ENCODE results near the gene SNED1. TPM values are rescaled to one million over a fixed set of nuclear protein-coding genes. Genes with fewer than 3 reads are reported as not detected.

SNED1 gene
- total and polyA plus RNA-seq, 2 donors: 3.2 to 7.1 TPM

DNA sequence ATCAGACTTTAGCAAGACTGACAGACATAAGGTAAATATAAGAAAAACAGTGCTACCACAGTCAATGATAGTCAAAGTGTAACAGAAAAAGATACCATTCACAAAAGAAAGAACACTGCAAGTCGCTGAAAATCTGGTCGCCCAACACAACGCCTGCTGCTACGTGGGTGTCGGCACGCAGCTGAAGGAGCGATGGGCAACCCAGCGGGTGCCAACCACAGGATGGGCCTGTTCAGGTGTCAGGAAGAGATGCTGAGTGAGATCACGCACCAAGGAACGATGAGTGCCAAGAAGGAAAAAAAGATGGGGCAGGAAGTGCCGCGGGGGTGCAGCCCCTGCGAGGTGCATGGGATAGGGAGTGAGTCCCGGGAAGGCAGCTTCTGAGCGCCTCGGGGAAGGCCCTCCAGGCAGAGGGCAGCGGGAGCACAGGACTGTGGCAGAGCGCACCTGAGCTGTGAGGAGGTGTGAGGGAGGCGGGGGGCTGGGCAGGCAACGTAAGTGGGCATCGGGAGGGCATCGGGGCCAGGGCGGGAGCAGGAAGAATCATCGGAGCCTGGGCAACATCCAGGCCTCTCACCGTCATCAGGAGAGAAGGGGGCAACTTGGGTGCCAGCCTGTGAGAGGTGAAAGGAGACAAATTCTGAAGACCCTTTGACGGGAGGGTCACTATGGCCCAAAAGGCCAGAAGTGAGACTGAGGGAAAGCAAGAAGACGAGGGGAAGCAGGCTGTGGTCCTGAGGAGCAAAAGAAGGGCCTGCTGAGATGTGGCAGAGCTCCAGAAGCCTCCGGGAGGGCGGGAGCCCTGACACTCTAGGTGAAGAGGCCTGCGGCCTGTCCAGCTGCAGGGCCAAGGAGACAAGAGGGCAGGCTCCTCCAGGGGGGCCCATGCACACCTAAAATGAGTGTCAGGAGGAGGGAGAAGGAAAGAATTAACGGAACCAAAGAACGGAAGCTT, 118.5 kb downstream of the SNED1 start:
- 94% methylated on average over 32 of the region's 32 CpGs for WGBS
- H3K27ac ChIP-seq (ENCODE audit: low read depth in 1 of 2, low read length in 1 of 2): no peak overlapping the region
- H3K9me3 ChIP-seq (ENCODE audit: control insufficient read depth in 2 of 2, insufficient read depth in 1 of 2, low read length in 1 of 2): no peaks in the 10 kb centered on the region
- DNase-seq (ENCODE audit: low read depth in 6 of 9, low spot score in 9 of 9): no peak
- no peaks in the 10 kb centered on the region for H3K4me1 ChIP-seq (ENCODE audit: control insufficient read depth in 2 of 2, insufficient read depth in 2 of 2, low read length in 2 of 2)
- H3K36me3 ChIP-seq (ENCODE audit: control insufficient read depth in 2 of 2, insufficient read depth in 2 of 2, low read length in 1 of 2): peaks cover 36 to 42% of the 10 kb centered on the region in 2 donors
- H3K27me3 ChIP-seq (ENCODE audit: control insufficient read depth in 2 of 2, insufficient read depth in 1 of 2, low read length in 1 of 2): no peaks in the 10 kb centered on the region
- H3K4me3 ChIP-seq (ENCODE audit: low read length in 2 of 2): no peak overlapping the region

- peaks cover 39 to 41% of the 10 kb centered on the region in 2 donors for H3K36me3 ChIP-seq (ENCODE audit: control insufficient read depth in 2 of 2, insufficient read depth in 2 of 2, low read length in 1 of 2)
- WGBS: 92% methylated on average over 24 of the region's 24 CpGs
- H3K9me3 ChIP-seq (ENCODE audit: control insufficient read depth in 2 of 2, insufficient read depth in 1 of 2, low read length in 1 of 2): no peaks in the 10 kb centered on the region
- no peak overlapping the region for H3K27ac ChIP-seq (ENCODE audit: low read depth in 1 of 2, low read length in 1 of 2)
- DNase-seq (ENCODE audit: low read depth in 6 of 9, low spot score in 9 of 9): no peak
- H3K27me3 ChIP-seq (ENCODE audit: control insufficient read depth in 2 of 2, insufficient read depth in 1 of 2, low read length in 1 of 2): no peaks in the 10 kb centered on the region
- H3K4me1 ChIP-seq (ENCODE audit: control insufficient read depth in 2 of 2, insufficient read depth in 2 of 2, low read length in 2 of 2): no peaks in the 10 kb centered on the region
- no peak overlapping the region for H3K4me3 ChIP-seq (ENCODE audit: low read length in 2 of 2)
These were observed 120.5 kb downstream of the SNED1 start for GRCh38 chr2:241118737-241119505.

- peaks cover 27 to 29% of the 10 kb centered on the region in 2 donors for H3K36me3 ChIP-seq (ENCODE audit: control insufficient read depth in 2 of 2, insufficient read depth in 2 of 2, low read length in 1 of 2)
- H3K9me3 ChIP-seq (ENCODE audit: control insufficient read depth in 2 of 2, insufficient read depth in 1 of 2, low read length in 1 of 2): no peaks in the 10 kb centered on the region
- H3K4me3 ChIP-seq (ENCODE audit: low read length in 2 of 2): no peak overlapping the region
- H3K27me3 ChIP-seq (ENCODE audit: control insufficient read depth in 2 of 2, insufficient read depth in 1 of 2, low read length in 1 of 2): no peaks in the 10 kb centered on the region
- no peak overlapping the region for H3K27ac ChIP-seq (ENCODE audit: low read depth in 1 of 2, low read length in 1 of 2)
- 96% methylated on average over 2 of the region's 2 CpGs for whole genome bisulfite sequencing
- no peaks in the 10 kb centered on the region for H3K4me1 ChIP-seq (ENCODE audit: control insufficient read depth in 2 of 2, insufficient read depth in 2 of 2, low read length in 2 of 2)
- no peak for DNase-seq (ENCODE audit: low read depth in 6 of 9, low spot score in 9 of 9)
These were observed 122.0 kb downstream of the SNED1 start for GRCh38 chr2:241120440-241120839.

DNA sequence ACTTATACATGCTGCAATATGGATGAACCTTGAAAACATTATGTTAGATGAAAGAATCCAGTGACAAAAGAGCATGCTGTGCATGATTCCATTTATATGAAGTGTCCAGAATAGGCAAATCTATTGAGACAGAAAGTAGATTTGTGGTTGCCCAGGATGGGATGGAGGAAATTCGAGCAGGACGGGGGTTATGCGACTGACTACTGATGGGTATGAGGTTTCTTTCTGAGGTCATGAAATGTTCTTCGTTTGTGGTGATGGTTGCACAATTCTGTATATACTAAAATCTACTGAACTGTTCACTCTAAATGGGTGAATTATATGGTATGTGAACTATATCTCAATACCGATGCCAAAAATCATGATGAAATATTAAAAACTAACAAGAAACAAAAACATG, 122.6 kb downstream of the SNED1 start:
- Histone ChIP-seq H3K27ac (ENCODE audit: low read depth in 1 of 2, low read length in 1 of 2) (no peak overlapping the region), H3K4me3 (ENCODE audit: low read length in 2 of 2) (no peak overlapping the region), H3K27me3 (ENCODE audit: control insufficient read depth in 2 of 2, insufficient read depth in 1 of 2, low read length in 1 of 2) (no peaks in the 10 kb centered on the region), H3K36me3 (ENCODE audit: control insufficient read depth in 2 of 2, insufficient read depth in 2 of 2, low read length in 1 of 2) (peaks cover 26 to 31% of the 10 kb centered on the region in 2 donors), H3K4me1 (ENCODE audit: control insufficient read depth in 2 of 2, insufficient read depth in 2 of 2, low read length in 2 of 2) (no peaks in the 10 kb centered on the region), H3K9me3 (ENCODE audit: control insufficient read depth in 2 of 2, insufficient read depth in 1 of 2, low read length in 1 of 2) (no peaks in the 10 kb centered on the region)
- no peak for DNase-seq (ENCODE audit: low read depth in 6 of 9, low spot score in 9 of 9)
- 97% methylated on average over 5 of the region's 5 CpGs for WGBS

DNA sequence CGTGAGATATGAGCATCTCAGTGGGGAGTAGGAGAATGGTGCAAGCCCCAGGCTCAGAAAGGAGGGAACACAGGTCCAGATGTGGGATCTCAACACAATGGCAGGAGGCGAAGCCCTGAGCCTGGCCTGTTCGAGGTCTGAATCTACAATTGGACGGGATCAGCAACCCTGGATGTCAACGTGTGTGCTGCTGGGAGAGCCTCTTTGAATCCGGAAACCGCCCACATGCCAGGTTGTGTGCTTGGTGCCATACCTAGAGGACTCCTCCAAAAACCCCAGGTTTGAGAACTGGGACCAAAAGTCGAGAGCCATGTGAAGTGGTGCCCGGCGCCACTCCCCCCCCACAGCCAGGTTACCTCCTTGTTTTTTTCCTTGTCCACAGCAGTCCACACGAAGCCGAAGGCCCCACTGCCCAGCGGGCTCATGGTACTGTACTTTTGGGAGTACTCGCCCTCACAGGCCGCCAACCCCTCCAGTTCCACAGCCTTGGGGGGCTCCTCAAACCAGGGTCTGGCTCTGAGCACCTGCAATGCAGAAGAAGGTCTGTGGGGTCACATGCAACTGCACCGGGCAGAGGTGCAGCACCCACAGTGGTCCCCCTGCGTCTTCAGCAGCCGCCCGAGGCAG, 124.1 kb downstream of the SNED1 start:
- H3K4me3 ChIP-seq (ENCODE audit: low read length in 2 of 2): no peak overlapping the region
- no peaks in the 10 kb centered on the region for H3K27me3 ChIP-seq (ENCODE audit: control insufficient read depth in 2 of 2, insufficient read depth in 1 of 2, low read length in 1 of 2)
- H3K4me1 ChIP-seq (ENCODE audit: control insufficient read depth in 2 of 2, insufficient read depth in 2 of 2, low read length in 2 of 2): peaks cover 0 to 5% of the 10 kb centered on the region in 2 donors
- DNase-seq (ENCODE audit: low read depth in 6 of 9, low spot score in 9 of 9): no peak
- no peak overlapping the region for H3K27ac ChIP-seq (ENCODE audit: low read depth in 1 of 2, low read length in 1 of 2)
- H3K36me3 ChIP-seq (ENCODE audit: control insufficient read depth in 2 of 2, insufficient read depth in 2 of 2, low read length in 1 of 2): peaks cover 26 to 31% of the 10 kb centered on the region in 2 donors
- 90% methylated on average over 19 of the region's 19 CpGs for WGBS
- H3K9me3 ChIP-seq (ENCODE audit: control insufficient read depth in 2 of 2, insufficient read depth in 1 of 2, low read length in 1 of 2): no peaks in the 10 kb centered on the region

- Histone ChIP-seq H3K36me3 (ENCODE audit: control insufficient read depth in 2 of 2, insufficient read depth in 2 of 2, low read length in 1 of 2) (peaks cover 26 to 34% of the 10 kb centered on the region in 2 donors), H3K27me3 (ENCODE audit: control insufficient read depth in 2 of 2, insufficient read depth in 1 of 2, low read length in 1 of 2) (no peaks in the 10 kb centered on the region), H3K4me3 (ENCODE audit: low read length in 2 of 2) (no peak overlapping the region), H3K27ac (ENCODE audit: low read depth in 1 of 2, low read length in 1 of 2) (no peak overlapping the region), H3K4me1 (ENCODE audit: control insufficient read depth in 2 of 2, insufficient read depth in 2 of 2, low read length in 2 of 2) (peaks cover 0 to 13% of the 10 kb centered on the region in 2 donors), H3K9me3 (ENCODE audit: control insufficient read depth in 2 of 2, insufficient read depth in 1 of 2, low read length in 1 of 2) (no peaks in the 10 kb centered on the region)
- 93% methylated on average over 16 of the region's 16 CpGs for WGBS
- DNase-seq (ENCODE audit: low read depth in 6 of 9, low spot score in 9 of 9): no peak
These were observed 125.6 kb downstream of the SNED1 start for GRCh38 chr2:241123816-241124536.

GRCh38 chr2:241125626-241126025, 127.2 kb downstream of the SNED1 start:
- no peak overlapping the region for H3K27ac ChIP-seq (ENCODE audit: low read depth in 1 of 2, low read length in 1 of 2)

GRCh38 chr2:241126201-241126611, 127.8 kb downstream of the SNED1 start:
- DNase-seq (ENCODE audit: low read depth in 6 of 9, low spot score in 9 of 9): no peak

More at GRCh38 chr2:241125626-241126025, 127.2 kb downstream of the SNED1 start:
- DNase-seq (ENCODE audit: low read depth in 6 of 9, low spot score in 9 of 9): no peak
- H3K9me3 ChIP-seq (ENCODE audit: control insufficient read depth in 2 of 2, insufficient read depth in 1 of 2, low read length in 1 of 2): no peaks in the 10 kb centered on the region
- peaks cover 0 to 17% of the 10 kb centered on the region in 2 donors for H3K4me1 ChIP-seq (ENCODE audit: control insufficient read depth in 2 of 2, insufficient read depth in 2 of 2, low read length in 2 of 2)
- H3K36me3 ChIP-seq (ENCODE audit: control insufficient read depth in 2 of 2, insufficient read depth in 2 of 2, low read length in 1 of 2): peaks cover 35 to 36% of the 10 kb centered on the region in 2 donors
- 94% methylated on average over 13 of the region's 13 CpGs for WGBS
- H3K4me3 ChIP-seq (ENCODE audit: low read length in 2 of 2): no peak overlapping the region
- H3K27me3 ChIP-seq (ENCODE audit: control insufficient read depth in 2 of 2, insufficient read depth in 1 of 2, low read length in 1 of 2): no peaks in the 10 kb centered on the region

More at GRCh38 chr2:241126201-241126611, 127.8 kb downstream of the SNED1 start:
- Histone ChIP-seq H3K27ac (ENCODE audit: low read depth in 1 of 2, low read length in 1 of 2) (no peak overlapping the region), H3K4me3 (ENCODE audit: low read length in 2 of 2) (no peak overlapping the region), H3K4me1 (ENCODE audit: control insufficient read depth in 2 of 2, insufficient read depth in 2 of 2, low read length in 2 of 2) (peaks cover 0 to 17% of the 10 kb centered on the region in 2 donors), H3K36me3 (ENCODE audit: control insufficient read depth in 2 of 2, insufficient read depth in 2 of 2, low read length in 1 of 2) (peaks cover 30 to 37% of the 10 kb centered on the region in 2 donors), H3K27me3 (ENCODE audit: control insufficient read depth in 2 of 2, insufficient read depth in 1 of 2, low read length in 1 of 2) (no peaks in the 10 kb centered on the region), H3K9me3 (ENCODE audit: control insufficient read depth in 2 of 2, insufficient read depth in 1 of 2, low read length in 1 of 2) (no peaks in the 10 kb centered on the region)
- 95% methylated on average over 21 of the region's 21 CpGs for WGBS
